Measurements from ENCODE around the gene MAP4K4.

The MAP4K4 gene

DNA sequence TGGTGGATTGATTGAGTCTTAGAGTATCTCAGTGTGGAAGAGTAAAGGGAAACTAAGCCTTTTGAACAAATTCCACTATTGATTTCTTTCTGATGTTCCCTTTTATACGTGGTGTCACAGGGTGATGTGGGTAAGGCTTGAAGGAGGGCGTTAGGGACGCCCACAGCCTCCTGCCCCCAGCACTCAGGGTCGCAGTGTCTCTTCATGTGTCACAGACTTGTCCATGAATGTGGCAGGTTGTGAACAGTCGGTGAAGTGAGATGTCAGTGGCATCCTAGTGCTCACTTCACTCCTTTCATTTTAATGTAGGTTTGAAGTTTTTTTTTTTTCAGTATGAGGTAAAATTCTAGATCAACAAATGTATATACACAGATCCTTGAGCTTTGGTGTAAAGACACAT lies 171.0 kb downstream of the MAP4K4 start:
- no peak for DNase-seq (ENCODE audit: low read depth in 2 of 2)

DNA sequence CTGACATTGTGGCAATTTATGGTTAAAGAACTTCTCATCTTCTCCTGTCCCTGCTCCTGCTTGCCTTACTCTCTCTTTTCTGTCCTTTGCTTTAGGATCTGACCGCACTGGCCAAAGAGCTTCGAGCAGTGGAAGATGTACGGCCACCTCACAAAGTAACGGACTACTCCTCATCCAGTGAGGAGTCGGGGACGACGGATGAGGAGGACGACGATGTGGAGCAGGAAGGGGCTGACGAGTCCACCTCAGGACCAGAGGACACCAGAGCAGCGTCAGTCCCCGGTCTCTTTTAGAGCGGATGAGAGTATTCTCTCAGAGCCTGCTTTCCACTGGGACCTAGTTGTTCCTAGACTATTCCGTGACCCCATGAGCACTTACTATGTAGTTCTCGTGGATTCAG lies 172.0 kb downstream of the MAP4K4 start:
- no peak for DNase-seq (ENCODE audit: low read depth in 2 of 2)

DNA sequence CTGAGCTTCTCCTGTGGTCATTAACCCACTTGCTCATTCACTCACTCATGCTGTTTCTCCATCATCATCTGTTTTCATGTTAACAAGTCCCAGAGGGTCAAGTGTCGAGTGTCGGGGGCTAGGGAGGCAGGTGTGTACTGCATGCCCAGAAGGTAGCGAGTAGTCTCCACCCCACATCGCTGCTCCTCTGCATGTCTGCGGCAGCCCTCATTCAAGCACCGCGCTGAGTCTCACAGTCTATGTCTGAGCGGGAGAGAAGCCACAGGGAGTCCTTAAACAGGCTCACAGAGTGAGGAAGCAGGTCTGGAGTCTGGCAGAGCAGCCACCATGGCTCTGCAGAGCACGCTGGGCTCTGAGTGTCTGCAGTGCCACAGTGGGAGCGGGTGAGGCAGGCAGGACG lies 172.9 kb downstream of the MAP4K4 start:
- no peak for DNase-seq (ENCODE audit: low read depth in 2 of 2)

DNA sequence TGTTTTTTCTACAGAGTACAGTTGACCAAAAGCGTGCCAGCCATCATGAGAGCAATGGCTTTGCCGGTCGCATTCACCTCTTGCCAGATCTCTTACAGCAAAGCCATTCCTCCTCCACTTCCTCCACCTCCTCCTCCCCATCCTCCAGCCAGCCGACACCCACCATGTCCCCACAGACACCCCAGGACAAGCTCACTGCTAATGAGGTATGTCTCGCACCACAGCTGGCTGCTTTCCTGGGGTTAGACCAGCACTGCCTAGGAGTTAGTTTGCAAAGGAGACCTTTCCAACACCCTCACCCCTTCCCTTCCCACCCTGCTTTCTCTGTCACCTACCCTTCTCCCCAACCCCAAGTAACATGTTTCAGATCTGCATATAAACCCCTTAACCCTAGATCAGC lies 174.0 kb downstream of the MAP4K4 start:
- DNase-seq (ENCODE audit: low read depth in 2 of 2) = no peak

DNA sequence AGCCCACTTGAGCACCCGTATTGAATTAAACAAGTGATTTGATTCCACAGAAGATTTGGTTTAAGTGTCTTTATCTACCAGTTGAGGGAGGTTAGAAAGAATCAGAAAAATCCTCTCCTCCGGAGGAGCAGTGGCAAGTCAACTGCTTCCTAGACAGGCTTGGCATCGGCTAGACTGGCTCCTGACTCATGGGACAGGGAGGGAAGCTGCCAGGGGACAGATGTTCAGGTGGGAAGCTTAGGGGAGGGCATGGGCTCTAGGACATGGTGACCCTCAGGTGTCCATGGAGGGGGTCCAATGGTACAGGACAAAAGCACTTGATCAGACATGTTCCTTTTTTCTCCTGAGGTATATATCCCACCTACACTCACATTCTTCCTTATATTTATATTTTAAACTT lies 175.0 kb downstream of the MAP4K4 start:
- DNase-seq (ENCODE audit: low read depth in 2 of 2) = no peak

DNA sequence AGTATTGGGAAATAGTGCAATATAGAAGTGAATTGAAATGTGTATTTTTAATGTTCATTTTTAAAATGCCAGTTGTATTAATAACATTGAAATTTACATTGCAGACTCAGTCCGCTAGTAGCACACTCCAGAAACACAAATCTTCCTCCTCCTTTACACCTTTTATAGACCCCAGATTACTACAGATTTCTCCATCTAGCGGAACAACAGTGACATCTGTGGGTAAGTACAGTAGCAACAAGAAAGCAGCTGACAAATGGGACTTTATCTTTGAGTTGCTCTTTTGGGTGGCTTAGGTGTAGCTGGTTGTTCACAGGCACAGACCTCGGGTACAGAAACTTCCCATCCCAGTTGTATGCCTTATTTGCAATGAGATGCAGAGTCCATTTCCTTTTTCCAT lies 176.0 kb downstream of the MAP4K4 start:
- no peak for DNase-seq (ENCODE audit: low read depth in 2 of 2)

DNA sequence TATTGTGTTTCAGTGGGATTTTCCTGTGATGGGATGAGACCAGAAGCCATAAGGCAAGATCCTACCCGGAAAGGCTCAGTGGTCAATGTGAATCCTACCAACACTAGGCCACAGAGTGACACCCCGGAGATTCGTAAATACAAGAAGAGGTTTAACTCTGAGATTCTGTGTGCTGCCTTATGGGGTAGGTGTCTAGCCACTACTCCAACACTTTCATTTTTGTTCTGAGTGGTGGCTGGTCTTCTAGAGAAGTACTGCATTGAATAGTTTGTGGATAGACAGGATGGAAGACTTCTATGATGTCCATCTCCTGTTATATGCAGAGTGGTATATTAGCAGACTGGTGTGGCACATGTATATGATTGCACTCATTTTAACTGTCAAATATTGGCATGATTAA lies 176.6 kb downstream of the MAP4K4 start:
- no peak for DNase-seq (ENCODE audit: low read depth in 2 of 2)

DNA sequence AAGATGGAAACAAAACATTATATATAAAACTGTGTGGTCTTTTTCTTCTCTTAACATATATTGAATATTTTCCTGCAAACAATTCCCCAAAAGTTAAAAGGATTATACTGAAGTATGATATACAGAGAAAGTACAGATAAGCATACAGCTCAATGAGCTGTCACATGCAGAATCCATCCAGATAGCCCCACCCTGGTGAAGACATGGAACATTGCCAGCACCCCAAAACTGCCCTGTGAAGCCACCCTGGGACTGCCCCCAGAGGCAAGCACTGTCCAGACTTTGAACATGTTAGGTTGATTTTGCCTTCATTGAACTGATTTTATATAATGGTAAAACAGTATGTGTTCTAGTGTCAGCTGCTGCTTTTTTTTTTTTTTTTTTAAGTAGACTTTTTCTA lies 182.0 kb downstream of the MAP4K4 start:
- DNase-seq (ENCODE audit: low read depth in 2 of 2) = no peak

DNA sequence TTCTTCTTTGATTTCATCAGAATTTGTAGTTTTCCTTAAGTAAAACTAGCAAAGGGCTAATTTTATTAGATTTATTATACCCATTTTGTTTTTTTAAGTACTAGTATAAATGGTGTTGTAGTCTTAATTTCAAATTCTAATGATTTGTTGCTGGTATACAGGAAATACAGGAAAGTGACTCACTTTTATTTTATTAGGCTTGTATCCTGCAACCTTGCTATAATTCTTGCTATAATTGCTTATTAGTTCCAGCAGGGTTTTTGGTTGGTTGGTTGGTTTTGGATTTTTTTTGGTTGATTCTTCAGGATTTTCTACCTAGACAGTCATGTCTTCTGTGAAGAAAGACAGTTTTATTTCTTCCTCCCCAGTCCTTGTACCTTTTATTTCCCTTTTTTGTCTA lies 183.6 kb downstream of the MAP4K4 start:
- no peak for DNase-seq (ENCODE audit: low read depth in 2 of 2)

DNA sequence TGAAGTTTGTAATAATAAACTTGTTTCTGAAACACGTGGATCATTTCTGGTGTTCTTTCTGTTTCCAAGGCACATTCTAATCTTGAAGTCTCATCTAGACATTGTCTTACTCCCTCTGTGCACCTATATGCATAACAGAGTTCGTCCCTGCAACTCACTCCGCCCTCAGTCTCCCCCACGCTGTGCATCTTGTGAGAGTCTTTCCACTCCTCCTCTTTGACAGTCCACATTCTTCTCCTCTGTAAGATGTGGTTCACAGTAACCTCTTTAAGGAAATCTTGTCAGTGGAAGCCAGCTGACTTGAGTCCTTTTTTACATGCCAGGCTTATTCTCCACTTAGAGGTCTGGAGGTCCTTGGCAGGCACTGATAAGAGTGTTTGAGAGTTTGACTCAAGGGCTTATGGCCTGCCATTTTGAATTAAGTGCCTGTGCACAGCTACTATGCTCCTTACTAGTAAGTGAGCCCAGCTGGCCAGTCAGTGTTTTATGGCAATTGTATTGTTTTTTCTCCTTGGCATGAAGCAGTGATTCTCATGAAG lies 185.3 kb downstream of the MAP4K4 start:
- no peak for DNase-seq (ENCODE audit: low read depth in 2 of 2)

DNA sequence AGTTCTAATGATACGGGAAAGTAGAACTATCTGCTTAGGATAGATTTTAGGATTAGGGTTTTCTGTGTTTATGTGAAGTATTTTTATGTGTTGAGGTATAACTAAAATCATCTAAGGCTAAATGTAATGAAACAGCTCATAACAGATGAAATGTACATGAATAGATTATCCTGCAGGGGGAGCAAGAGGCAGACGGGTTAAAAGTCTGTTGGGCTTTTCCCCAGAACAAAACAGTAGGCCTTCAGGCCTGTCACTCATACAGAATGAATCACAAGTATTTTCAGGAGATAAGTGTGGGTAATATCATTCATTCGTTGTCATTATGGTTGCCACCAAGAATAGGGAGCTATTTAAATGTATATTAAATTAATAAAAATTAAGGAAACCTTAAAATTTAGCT lies 186.4 kb downstream of the MAP4K4 start:
- DNase-seq (ENCODE audit: low read depth in 2 of 2) = peak in 1 of 2 donors; percentile 17

DNA sequence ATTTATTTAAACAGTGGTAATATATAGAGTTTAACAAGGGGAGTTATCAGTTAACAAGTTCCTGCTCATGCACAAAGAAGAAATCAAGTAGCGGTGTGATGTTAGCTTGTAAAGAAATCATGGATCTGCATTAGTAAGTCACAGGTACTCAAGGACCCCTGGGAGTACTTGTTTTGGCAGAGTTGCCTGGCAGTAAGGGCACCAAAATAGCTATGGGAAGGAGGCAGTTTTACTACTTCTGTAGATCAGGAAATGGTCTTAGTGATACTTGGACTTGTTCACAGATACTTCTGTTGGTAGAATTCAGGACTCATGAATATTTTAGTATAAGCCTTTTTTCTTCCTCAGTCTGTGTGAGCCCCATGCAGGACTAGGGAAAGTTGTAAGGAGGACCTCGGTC lies 186.9 kb downstream of the MAP4K4 start:
- DNase-seq (ENCODE audit: low read depth in 2 of 2) = no peak

DNA sequence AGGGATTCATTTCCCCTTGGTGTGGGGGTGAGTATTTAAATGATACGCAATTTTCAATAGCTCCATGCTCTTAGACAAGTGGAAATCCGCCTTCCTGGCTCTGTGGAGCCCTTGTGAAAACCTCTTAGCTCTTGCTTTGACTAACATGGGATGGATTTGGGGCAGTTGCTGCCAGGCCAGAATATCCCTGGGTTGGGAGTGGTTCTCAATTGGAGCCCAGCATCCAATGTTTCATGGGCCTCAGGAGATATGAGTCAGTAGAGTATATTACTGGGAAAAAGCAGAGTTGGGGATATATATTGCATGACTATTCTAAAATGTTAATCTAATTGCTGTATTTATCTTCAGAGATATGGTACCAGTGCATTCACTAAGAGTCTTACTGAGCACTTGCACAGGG lies 189.8 kb downstream of the MAP4K4 start:
- DNase-seq (ENCODE audit: low read depth in 2 of 2) = no peak

DNA sequence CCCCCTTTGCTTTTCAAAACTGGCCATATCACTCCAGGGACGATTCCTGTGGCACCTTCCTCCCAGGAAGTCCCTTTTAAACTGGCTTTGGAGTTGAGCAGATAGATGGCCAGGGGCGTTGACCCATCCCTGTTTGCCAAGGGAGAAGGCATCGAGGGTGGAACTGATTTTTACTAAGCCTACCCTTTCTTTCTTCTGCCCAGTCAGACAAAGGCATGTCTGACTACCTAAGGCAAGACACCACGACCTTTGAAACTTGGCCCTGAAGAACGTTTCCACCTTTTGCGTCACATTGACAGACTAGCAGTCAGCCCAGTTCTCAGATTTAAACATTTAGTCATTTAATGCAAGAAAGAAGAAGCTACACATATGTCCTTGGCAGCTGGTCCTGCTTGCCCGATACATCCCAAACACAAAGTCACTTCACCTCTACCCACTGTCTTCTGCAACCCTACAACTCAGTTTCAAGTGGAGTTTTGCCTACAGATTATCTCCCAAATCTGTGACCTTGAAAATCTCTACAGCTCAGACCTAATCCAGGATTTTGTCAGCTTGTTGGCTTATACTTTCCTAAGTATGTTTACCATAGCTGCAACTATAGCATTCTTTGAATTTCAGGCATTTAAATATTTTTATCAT lies 192.1 kb downstream of the MAP4K4 start:
- no peak for DNase-seq (ENCODE audit: low read depth in 2 of 2)

DNA sequence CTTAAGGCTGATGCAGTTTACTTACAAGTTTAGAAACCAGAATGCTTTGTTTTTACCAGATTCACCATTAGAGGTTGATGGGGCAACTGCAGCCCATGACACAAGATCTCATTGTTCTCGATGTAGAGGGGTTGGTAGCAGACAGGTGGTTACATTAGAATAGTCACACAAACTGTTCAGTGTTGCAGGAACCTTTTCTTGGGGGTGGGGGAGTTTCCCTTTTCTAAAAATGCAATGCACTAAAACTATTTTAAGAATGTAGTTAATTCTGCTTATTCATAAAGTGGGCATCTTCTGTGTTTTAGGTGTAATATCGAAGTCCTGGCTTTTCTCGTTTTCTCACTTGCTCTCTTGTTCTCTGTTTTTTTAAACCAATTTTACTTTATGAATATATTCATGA lies 194.9 kb downstream of the MAP4K4 start:
- no peak for DNase-seq (ENCODE audit: low read depth in 2 of 2)

DNA sequence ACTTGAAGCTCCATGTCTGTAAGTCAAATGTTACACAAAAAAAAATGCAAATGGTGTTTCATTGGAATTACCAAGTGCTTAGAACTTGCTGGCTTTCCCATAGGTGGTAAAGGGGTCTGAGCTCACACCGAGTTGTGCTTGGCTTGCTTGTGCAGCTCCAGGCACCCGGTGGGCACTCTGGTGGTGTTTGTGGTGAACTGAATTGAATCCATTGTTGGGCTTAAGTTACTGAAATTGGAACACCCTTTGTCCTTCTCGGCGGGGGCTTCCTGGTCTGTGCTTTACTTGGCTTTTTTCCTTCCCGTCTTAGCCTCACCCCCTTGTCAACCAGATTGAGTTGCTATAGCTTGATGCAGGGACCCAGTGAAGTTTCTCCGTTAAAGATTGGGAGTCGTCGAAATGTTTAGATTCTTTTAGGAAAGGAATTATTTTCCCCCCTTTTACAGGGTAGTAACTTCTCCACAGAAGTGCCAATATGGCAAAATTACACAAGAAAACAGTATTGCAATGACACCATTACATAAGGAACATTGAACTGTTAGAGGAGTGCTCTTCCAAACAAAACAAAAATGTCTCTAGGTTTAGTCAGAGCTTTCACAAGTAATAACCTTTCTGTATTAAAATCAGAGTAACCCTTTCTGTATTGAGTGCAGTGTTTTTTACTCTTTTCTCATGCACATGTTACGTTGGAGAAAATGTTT lies 196.3 kb downstream of the MAP4K4 start:
- DNase-seq (ENCODE audit: low read depth in 2 of 2) = no peak

DNA sequence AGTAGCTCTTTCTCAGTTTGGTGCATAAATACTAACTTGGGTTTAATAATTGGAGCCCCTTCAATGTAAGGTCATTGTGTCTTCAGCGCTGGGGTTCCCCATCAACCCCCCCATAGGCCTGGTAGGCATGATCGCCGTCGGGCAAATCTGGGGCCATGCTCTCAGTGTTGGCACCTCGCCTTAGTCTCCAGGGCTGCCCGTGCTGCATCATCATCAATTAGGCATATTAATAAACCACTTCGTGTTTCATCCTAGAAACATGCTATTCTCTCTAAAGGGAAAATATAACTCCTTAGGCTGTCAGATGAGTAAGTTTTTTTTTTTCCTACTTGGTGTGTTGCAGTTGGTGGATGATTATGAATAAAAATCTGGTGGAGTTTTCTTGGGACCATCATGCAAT lies 197.5 kb downstream of the MAP4K4 start:
- DNase-seq (ENCODE audit: low read depth in 2 of 2) = no peak

DNA sequence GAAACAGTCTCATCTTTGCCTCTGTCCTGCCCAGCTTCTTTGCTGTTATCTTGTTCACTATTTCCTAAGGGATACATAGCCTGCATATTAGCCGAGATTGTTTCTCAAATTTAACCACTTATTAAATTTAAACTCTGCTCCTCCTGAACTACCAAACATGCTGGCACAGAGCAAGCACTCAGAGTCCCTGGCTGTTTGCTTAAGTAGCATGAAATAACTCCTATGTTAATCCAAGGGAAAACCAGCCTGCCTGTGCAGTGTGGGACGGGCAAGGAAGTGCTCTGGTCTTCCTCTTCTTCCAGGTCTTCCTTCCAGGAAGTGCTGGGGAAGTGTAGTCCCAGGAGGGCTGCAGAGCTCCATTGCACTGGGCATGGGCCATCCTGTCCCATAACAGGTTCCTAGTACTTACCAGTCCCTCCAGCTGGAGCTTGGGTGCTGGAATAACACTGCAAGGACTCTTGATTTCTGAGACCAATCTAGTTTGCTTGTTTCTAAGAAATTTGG lies 198.4 kb downstream of the MAP4K4 start:
- no peak for DNase-seq (ENCODE audit: low read depth in 2 of 2)

DNA sequence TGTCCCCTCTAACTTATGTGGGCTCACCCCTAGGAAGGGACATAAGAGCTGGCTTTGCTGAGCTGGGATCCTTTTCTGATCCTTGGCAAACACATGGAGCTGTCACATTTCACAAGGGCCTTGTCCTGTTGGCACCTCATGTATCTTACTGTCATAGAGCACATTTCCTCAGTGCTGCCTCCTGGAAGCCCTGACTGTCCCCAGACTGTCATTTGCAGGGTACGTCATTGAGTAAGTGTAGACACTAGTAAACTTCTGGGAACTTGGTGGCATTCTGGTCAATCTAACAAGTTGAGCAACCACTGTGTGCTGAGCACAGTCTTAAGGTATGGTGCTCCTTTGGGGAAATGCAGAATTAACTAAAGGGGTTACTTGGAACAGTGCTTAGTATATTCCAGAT lies 199.8 kb downstream of the MAP4K4 start:
- no peak for DNase-seq (ENCODE audit: low read depth in 2 of 2)

DNA sequence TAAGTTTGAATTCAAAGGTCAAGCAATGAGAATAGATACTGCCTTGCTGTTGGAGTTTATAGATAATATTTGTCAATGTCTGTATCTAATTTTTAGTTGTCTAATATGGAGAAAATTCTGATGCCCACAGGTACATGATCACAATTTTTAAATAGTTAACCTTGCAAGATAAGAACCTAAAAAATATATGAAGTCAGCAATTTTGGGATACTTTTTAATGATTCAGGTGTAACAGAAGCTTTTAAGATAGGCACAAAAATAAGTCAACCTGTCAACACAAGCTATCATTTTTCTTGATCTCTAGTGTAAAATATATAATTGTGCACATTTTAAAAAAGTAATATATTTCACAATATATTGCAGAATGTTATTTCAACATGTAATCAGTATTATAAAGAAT lies 201.8 kb downstream of the MAP4K4 start:
- DNase-seq (ENCODE audit: low read depth in 2 of 2) = no peak

DNA sequence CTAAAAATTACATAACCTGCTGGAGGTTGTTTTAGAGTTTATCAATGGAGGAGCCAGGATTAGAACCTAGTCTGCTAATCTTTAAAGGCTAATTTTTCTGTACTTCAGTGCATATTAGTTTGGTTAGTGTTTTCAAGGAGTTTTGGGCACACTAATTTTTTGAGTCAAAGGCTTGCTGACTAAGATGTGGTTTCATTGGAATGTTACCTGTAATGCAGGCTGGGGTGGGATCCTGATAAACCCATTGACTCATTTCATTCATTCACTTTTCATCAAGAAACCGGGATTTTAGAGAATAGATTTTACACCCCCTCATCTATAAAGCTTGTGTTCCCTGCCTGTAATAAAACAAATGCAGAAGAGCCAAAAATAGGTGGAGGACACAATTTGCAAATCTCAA lies 202.4 kb downstream of the MAP4K4 start:
- DNase-seq (ENCODE audit: low read depth in 2 of 2) = no peak

DNA sequence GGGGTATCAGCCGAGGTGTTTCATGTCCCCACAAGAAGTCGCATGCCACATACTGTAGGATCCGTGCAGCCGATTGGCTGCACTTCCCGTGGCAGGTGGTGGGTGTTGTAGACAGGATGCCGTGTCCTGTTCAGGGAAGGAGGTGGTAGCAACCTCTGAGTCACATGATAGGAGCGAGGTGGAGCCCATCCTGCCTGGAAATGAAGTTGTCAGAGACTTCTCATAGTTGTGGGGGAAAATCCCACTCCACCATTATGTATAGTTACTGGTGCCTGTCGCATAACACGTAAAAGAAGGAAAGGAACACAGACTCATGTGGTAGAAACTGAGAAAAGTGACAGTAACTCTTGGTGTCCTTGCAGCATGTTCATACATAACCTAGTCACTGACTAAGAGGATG lies 202.9 kb downstream of the MAP4K4 start:
- DNase-seq (ENCODE audit: low read depth in 2 of 2) = no peak

DNA sequence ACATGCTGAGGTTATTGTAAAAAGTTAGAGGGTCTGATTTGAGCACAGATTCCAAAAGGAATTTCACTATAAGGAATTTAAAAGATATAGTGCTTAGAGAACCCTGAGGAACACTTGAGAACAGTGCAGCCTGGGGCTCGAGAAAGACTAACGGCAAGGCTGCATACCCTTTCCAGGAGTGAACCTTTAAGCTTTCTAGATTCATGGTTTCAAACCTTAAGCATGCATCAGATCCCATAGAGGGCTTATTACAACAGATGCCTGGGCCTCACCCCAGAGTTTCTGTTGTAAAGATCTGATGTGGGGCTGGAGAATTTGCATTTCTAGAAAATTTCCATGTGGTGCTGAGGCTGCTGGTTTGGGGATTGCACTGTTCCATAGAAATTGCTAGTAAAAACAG lies 203.7 kb downstream of the MAP4K4 start:
- no peak for DNase-seq (ENCODE audit: low read depth in 2 of 2)

DNA sequence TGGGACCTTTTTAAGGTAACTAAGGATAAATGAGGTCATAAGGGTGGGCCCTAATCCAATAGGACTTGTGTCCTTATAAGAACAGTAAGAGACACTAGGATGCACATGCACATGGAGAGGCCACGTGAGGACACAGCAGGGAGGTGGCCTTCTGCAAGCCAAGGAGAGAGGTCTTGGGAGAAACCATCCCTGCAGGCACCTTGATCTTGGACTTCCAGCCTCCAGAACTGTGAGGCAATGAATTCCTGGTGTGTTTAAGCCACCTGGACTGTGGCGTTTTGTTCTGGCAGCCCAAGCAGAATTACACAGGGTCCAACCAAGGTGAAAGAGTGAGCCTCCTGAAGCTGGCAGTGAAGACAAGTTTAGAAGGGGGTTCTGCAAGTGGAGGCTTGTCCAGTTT lies 204.7 kb downstream of the MAP4K4 start:
- no peak for DNase-seq (ENCODE audit: low read depth in 2 of 2)
